Ramos (cell line): Measurements from ENCODE around the gene PLXNA3.

Experiments used
- in situ Hi-C: fragments of 300-500 bp; cut with MboI; formaldehyde crosslinking; loops from one replicate; pipeline ENCODE4 v1.14.3; 2022; ENCODE audit warnings: low sequenced_read_pairs; ENCODE audit not compliant: unreplicated experiment

Gene PLXNA3

GRCh38 chrX:154434394-154435168, 23.5 kb upstream of the PLXNA3 start:
- in situ Hi-C loops = no loop called here

GRCh38 chrX:154435171-154435733, 22.8 kb upstream of the PLXNA3 start:
- in situ Hi-C loops = no loop called here

- in situ Hi-C loops = no loop called here
Measured at GRCh38 chrX:154436374-154436982, 21.6 kb upstream of the PLXNA3 start.

- in situ Hi-C loops = no loop called here
Measured at GRCh38 chrX:154436983-154437752, 20.9 kb upstream of the PLXNA3 start, which contains the start of gene GDI1. Gene GDI1, plus strand, starts transcription at chrX:154437154. Its CDS starts 101 bp downstream, at chrX:154437255.

GRCh38 chrX:154437971-154438893, 19.8 kb upstream of the PLXNA3 start:
- in situ Hi-C loops = no loop called here

- in situ Hi-C loops = no loop called here
Measured at GRCh38 chrX:154439841-154440240, 18.2 kb upstream of the PLXNA3 start.

GRCh38 chrX:154440623-154441357, 17.3 kb upstream of the PLXNA3 start:
- in situ Hi-C loops = no loop called here

GRCh38 chrX:154441564-154441963, 16.5 kb upstream of the PLXNA3 start:
- in situ Hi-C loops = no loop called here

- in situ Hi-C loops = no loop called here
Measured at GRCh38 chrX:154441984-154442707, 15.9 kb upstream of the PLXNA3 start.

- in situ Hi-C loops = no loop called here
Measured at GRCh38 chrX:154443479-154443910, 14.6 kb upstream of the PLXNA3 start.

- in situ Hi-C loops = no loop called here
Measured at GRCh38 chrX:154443992-154444754, 13.9 kb upstream of the PLXNA3 start, which contains the start of gene FAM50A. Gene FAM50A, plus strand, starts transcription at chrX:154444141. Its CDS starts 95 bp downstream, at chrX:154444236.

GRCh38 chrX:154444755-154445246, 13.3 kb upstream of the PLXNA3 start:
- in situ Hi-C loops = no loop called here

- in situ Hi-C loops = no loop called here
Measured at GRCh38 chrX:154445776-154446175, 12.3 kb upstream of the PLXNA3 start.

GRCh38 chrX:154446430-154446829, 11.7 kb upstream of the PLXNA3 start:
- in situ Hi-C loops = no loop called here

GRCh38 chrX:154448484-154448883, 9.6 kb upstream of the PLXNA3 start:
- in situ Hi-C loops = no loop called here

GRCh38 chrX:154449618-154450017, 8.5 kb upstream of the PLXNA3 start:
- in situ Hi-C loops = no loop called here

- in situ Hi-C loops = no loop called here
Measured at GRCh38 chrX:154450312-154450711, 7.8 kb upstream of the PLXNA3 start.
